GM18951 (cell line): Measurements from ENCODE around the gene VIPR2.

Source experiments
- POLR2A ChIP-seq: IDR thresholded peaks from 4 replicates; pipeline ENCODE4 v1.6.1; 2011; ENCODE audit warnings: mild to moderate bottlenecking; ENCODE audit not compliant: insufficient read length, insufficient read depth; ENCODE audit errors: extremely low read depth
- in situ Hi-C: fragments of 300-500 bp; cut with MboI; formaldehyde crosslinking; loops from one replicate; pipeline ENCODE4 v1.12.0; 2022; ENCODE audit warnings: low sequenced_read_pairs, mixed read lengths, inconsistent platforms; ENCODE audit not compliant: unreplicated experiment

Gene VIPR2

DNA sequence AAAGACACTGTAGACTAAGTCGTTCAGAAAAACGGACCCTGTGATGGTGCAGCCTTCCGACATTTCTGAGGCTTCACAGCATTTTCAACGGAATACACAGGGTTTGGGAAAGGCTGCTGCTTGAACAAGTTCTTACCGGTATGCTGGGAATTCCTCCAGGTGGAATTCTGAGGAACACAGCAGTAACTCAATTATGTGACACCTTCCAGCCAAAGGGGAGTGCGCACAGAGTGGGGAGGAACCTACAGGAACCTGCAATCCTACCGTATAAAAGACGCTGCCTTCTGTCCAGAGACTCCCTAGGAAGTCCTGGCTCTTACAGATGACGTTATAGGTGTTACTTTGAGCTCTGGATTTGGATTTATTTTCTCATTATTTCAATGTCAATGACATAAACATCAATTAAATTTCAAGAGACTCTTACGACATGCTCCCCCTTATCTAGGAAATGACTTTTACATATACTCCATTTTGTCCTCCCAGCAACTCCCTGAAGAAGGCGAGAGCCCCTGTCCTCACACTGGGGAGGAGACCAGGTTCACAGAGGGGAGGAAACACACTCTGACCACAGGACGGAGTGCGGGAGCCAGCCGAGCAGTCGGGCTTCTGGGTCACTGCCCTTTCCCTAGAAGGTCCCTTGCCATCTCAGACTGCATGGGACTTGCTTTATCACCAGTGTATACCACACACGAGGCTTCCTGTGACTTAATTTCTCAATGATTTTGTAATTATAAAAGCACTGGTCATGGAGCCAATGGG, 27.9 kb downstream of the VIPR2 start:
- no peak for TF ChIP-seq POLR2A
- in situ Hi-C loops: no loop called here

DNA sequence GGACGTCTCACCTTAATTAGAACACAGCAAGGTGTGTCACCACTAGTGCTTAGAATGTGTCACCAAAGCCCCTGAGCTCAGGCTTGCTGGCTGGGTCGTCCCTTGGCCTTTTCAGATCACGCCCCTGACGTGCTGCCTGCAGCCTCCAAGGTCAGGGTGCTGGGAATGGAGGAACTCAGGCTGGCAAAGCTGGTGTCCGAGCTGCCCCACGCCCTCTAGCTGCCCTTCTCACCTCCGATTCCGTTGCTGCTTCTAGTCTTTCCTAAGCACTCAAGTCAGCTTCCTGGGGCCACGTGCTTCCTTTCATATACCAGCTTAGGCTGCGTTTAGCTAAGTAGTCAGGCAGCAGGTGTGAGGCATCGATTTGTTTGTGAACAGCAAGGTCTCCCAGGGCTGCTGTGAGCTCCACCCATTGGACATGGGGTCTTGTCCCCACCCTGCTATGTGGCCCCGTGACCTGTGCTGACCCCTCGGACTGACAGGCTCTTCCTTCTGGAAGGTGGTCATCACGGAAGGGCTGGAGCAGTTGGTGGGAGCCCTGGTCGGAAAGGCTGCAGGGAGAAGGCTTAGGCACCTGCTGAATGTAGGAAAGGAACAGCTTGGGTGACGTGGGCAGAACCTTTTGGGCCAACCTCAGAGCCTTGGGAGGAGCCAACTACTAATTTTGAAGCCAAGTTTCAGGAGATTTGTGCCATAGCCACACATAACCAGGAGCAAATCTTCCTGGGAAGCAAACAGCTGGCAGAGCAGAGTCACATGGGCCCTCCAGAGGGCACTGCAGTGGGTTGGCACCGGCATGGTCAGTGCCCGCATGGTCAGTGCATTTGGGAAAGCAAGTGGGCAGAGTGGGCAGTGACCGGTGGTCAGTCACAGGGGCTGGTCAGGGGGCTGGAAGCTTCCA, 28.8 kb downstream of the VIPR2 start:
- in situ Hi-C loops: no loop called here
- no peak for TF ChIP-seq POLR2A

DNA sequence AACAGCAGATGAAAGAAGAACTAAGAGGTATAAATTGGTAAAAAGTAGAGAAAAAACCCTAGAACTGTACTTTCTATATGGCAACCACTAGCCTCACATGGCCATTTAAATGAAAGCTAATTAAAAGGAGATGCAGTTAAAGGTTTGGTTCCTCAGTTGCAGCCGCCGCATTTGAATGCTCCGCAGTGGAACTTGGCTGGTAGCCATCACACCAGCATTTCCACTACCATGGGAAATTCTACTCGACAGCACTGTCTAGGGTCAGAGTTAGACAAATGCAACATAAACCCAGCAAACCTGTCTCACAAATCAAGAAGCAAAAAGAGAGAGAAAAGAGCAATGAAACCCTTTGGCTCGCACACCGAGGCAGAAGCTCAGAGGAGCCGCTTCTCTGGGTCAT, 29.7 kb downstream of the VIPR2 start:
- TF ChIP-seq POLR2A: no peak
- in situ Hi-C loops: no loop called here

DNA sequence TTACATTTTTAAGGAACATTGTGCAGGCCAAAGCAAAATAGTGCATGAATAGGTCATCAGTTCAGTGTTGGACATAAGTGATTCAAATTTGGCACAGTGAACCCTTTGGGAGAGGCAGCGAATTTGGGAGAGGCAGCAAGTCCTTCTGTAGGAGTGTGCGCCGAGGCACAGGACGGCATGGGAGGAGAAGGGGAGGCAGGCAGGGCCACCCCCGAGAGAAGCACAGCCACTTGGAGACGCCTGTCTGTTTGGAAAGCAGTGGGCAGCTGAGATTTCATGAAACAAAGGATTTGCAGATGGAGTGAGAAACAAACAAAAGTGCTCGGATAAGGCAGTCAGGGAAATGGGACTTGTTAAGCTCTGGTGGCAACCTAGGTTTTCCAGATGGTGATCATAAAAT, 30.6 kb downstream of the VIPR2 start:
- in situ Hi-C loops: no loop called here
- no peak for TF ChIP-seq POLR2A

DNA sequence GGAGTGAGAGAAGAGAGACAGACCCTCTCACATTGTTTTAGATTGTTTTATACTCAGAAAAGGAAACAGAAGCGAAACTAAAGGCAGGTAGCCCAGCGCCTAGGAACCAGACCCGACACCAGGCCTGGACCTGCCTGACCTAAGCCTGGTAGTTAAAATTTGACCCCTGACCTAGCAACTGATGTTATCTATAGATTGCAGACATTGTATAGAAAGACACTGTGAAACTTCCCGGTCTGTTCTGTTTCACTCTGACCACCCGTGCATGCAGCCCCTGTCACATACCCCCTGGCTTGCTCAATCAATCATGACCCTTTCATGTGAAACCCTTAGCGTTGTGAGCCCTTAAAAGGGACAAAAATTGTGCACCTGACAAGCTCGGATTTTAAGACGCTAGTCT, 31.6 kb downstream of the VIPR2 start:
- in situ Hi-C loops: no loop called here

DNA sequence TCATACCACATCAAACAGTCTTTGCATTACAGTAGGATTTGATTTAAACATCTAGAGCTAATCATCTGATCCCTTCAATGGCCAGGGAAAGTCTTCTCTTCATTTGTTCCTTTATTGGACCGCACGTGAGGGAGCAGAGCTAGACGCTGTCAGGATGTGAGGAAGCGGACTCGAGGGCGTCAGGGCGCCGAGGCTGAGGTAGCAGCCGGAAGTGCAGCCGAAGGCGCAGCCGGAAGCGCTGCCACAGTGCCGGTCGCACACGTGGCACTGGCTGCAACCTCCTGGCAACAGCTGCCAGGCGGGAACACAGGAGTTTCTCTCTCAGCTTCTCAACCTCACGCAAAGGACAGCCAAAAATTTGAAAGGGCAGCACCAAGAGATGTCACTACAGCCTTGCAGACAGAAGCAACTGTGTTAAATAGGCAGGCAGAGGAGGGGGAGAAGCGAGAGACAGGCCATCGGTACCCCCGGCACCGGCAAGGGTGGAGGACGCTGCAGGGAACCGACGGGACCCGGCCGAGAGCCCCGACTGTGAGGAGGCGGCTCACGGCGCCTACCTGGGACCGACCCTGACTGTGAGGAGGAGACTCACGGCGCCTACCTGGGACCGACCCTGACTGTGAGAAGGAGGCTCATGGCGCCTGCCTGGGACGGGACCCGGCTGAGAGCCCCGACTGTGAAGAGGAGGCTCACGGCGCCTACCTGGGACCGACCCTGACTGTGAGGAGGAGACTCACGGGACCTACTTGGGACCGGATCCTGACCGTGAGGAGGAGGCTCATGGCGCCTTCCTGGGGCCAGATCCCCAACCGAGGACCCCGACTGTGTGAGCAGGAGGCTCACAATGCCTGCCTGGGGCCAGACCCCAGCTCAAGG, 32.3 kb downstream of the VIPR2 start:
- in situ Hi-C loops: no loop called here
- TF ChIP-seq POLR2A: no peak

More for the DNA sequence above, 31.6 kb downstream of the VIPR2 start:
- no peak for TF ChIP-seq POLR2A

DNA sequence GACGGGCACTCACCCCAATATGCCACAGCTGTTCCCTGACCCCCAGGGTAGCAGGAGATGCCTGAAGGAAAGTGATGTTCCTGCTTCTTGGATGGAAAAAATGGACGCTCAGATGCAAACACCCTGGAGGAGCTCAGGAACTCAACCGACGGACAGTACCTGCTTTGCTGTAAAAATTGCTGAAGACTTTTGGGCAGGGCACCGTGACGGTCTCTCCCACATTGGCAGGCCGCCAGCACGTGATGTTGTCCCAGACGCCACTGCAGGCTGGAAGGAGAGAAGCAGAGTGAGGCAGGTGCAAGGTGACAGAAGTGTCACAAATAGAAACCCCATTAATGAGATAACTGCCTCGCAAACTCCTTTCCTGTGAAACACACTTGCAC, 35.0 kb downstream of the VIPR2 start:
- in situ Hi-C loops: no loop called here
- no peak for TF ChIP-seq POLR2A

DNA sequence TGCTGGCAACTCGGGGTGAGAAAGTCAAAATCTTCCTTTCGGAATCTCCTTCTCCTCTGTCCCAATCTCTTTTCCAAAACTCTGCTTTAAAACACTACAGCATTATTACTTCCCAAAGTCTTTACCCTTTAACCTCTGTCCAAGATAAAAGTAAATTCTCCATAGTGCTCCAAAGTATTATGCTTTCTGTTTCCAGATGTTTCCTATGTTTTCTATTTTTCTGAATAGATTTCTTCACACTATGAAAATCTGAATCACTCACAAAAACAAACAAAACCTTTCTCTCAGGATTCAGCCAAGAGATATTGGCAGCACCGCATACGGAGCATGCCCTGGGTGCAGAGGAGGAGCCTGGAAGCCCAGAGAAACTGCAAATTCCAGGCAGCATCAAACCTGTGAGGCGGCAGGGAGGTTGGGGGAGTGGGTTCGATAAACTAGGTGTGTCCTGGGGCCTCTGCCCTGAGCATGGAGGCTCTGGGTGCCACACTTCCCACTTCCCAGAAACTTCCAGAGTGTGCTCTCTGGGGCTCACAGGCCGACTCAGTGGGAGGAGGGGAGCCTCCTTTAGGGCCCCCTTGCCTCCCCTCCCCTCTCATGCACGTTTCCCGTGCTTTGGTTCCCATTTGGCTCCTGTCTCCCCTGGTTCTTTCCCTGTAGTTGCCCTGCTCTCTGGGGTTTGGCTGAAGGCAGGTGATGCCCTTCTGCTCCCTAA, 35.6 kb downstream of the VIPR2 start:
- in situ Hi-C loops: no loop called here
- no peak for TF ChIP-seq POLR2A

DNA sequence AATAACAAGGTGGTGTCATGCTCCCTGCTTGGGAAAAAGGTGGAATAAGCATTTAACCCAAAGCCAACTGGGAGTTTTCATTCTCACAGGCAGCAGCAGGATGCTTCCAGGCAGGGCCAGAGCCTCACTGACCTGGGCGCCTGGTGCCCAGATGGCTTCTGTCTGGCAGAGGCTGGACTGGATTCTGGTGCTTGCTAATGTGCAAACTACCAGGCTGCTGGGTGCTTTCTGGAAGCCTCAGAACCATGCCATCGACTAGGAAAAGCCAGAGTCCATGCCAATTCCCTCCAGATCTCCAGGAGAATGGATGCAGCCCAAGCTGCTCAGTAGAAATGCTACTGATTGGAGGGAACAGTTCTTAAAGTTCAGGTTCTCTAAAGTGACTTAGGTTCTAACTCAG, 36.2 kb downstream of the VIPR2 start:
- in situ Hi-C loops: no loop called here
- no peak for TF ChIP-seq POLR2A

DNA sequence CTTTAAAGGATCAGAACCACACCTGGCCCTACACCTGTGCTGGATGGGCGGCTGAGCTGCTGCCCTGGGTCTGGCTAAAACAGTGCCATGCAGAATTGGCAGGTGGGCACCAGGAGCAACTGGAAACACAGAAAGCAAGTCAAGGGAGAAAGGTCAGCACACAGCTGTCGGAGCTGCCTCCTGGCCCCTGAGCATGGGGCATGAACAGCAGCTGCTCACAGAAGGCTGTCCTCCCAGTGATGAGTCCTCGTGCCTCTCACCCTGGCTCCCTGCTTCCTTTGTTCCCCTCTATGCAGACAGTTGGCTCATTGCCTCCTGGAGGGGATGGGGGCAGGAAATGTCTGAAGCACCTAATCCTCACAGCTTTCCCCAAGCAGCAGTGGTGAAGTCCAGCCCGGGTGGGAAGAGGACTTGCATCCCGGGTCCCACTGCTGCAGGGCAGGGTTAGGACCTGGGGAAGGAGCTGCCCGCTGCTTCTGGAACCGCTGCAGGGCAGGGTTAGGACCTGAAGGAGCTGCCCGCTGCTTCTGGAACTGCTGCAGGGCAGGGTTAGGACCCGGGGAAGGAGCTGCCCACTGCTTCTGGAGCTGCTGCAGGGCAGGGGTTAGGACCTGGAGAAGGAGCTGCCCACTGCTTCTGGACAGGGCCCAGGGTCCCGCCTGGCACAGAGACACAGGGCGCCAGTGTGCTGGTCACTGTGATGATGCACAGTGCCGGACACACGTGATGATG, 37.3 kb downstream of the VIPR2 start:
- in situ Hi-C loops: no loop called here
- no peak for TF ChIP-seq POLR2A

DNA sequence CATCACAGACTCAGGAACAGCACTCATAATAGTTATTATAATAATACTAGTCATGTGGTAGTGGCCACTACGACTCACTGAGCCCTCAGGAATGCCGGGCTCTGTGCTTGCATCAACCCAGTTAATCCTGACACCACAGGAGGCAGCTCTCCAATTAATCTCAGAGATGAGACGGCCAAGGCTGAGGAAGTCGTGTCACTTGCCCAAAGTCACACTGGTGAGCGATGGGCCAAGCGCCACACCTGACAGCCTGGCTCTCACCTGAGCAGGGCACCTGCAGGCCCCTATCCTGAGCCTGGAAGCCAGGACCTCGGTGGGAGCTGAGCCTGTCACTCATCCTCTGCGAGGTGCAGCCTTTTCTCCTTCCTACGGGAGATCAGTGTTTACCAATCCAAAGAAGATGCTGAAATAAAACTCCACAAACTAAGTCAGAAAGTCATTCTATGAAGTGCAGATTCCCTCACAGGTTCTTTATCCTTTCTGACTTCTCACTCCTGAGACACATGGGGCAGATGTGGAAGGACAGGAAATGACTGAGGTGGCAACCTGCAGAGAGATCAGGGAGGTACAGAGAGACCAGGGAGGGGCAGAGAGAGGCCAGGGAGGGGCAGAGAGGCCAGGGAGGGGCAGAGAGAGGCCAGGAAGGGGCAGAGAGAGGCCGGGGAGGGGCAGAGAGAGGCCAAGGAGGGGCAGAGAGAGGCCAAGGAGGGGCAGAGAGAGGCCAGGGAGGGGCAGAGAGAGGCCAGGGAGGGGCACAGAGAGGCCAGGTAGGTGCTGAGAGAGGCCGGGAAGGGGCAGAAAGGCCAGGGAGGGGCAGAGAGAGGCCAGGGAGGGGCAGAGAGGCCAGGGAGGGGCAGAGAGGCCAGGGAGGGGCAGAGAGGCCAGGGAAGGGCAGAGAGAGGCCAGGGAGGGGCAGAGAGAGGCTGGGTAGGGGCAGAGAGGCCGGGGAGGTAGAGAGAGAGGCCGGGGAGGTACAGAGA, 38.5 kb downstream of the VIPR2 start:
- in situ Hi-C loops: no loop called here
- no peak for TF ChIP-seq POLR2A

DNA sequence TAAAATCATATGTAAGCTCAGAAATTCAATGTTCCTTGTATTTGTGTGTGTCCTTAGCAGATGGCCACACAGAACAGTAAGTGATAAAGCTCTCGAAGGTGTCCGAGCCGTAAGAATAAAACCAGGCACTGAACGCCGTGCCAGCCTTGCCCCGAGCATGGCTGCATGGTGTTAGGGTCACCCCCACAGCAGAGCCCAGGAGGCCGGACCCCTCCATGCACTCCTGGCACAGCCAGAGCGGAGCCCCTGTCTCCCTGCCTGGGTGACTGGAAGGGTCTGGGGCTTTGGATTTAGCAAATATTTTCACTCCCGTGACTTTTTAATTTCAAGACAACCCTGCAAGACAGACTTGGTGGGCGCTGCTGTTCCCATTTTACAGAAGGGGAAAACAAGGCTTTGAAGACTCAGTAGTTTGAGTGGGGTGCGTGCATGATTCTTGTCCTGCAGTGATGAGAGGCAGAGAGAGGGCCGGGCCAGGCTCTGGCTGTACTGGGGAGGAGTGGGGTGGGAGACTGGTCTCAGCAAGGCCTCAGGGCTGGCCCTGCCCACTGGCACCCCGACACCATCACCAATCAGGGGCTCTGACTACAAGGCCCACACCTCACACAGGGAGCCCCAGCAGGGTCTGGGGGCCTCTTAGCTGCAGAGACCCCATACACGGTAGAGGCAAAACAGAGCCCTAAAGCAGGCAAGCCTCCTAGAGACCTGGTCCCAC, 39.4 kb downstream of the VIPR2 start:
- in situ Hi-C loops: no loop called here
- TF ChIP-seq POLR2A: no peak
